Measurements from ENCODE around the gene PLD5. TPM values are rescaled to one million over a fixed set of nuclear protein-coding genes. Genes with fewer than 3 reads are reported as not detected.

The PLD5 gene
- total and polyA plus RNA-seq, 2 of the 13 experiments (the other 11 are each of a cell fraction or from before 2014, with no cell fraction given), result not detected

DNA sequence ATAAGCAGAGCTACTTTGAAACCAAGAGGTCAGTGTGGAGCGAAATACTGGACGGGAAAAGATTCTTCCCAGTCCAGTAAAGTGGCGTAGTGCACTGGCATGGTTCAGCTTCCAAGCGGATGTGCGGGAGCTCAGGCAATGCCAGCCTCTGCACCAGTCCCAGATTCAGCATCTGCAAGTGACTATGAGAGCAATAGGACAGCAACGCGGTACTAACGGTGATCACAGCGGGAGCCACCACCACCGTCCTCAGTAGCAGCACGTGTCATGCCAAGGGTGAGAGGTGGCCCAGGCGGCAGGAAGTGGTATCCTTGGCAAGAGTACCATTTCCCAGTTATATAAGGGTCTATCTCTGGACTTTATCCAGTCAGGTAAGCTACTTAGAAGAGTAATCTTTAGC lies 17.8 kb downstream of the PLD5 start:
- Histone ChIP-seq H3K27ac (ENCODE audit: extremely low read length, insufficient read depth, low read length) (no peak overlapping the region), H2AFZ (ENCODE audit: low read length) (no peak overlapping the region), H3K4me1 (ENCODE audit: insufficient read depth, low read length) (no peaks in the 10 kb centered on the region), H3K36me3 (replicated peaks in 1 of 2; ENCODE audit: control insufficient read depth in 1 of 2, insufficient read depth in 2 of 2, low read length in 2 of 2) (no peaks in the 10 kb centered on the region), H3K9ac (ENCODE audit: insufficient read depth, low read depth, low read length) (no peak overlapping the region), H3K79me2 (ENCODE audit: insufficient read depth, low read length) (no peaks in the 10 kb centered on the region), H3K9me3 (ENCODE audit: low read length) (no peaks in the 10 kb centered on the region), H4K20me1 (ENCODE audit: insufficient read depth, low read length) (no peaks in the 10 kb centered on the region), H3K27me3 (ENCODE audit: control insufficient read depth in 1 of 2, insufficient read depth in 2 of 2, low read length in 2 of 2) (no peaks in the 10 kb centered on the region; a peak in 1 of 5 replicates), H3K4me3 (replicated peaks in 1 of 3; ENCODE audit: insufficient read depth in 1 of 3, low read depth in 2 of 3, low read length in 3 of 3) (no peak overlapping the region), H3K4me2 (ENCODE audit: low read depth, low read length) (no peak overlapping the region)
- DNase-seq (ENCODE audit: low spot score) (no peak), ATAC-seq (no peak), FAIRE-seq (no peak)
- intact Hi-C loops (cut with micrococcal nuclease; ENCODE audit: unreplicated experiment) (no loop called here), in situ Hi-C loops (cut with HindIII; ENCODE audit: extremely low pct_ligation_motif_present, low pct_unique_long_range_greater_than_20kb) (no loop called here)
- TF ChIP-seq SATB2 (CRISPR knock-in tag; IDR thresholded peaks at IDR 0.05), result no peak
- BruUV-seq (replicated peaks), result no TSS peak
- WGBS (ENCODE audit: low lambda C conversion rate), result 15% methylated on average over 8 of the region's 12 CpGs
- ChIA-PET CTCF (ENCODE audit: low intra/inter-chr PET ratio, low total read pairs) (no interaction called here), POLR2A (no interaction called here)

GRCh38 chr1:242489545-242489944 lies 35.0 kb downstream of the PLD5 start:
- ChIA-PET CTCF (ENCODE audit: low intra/inter-chr PET ratio, low total read pairs) (no interaction called here), POLR2A (no interaction called here)
- H3K79me2 ChIP-seq (ENCODE audit: insufficient read depth, low read length), result no peaks in the 10 kb centered on the region
- H3K4me1 ChIP-seq (ENCODE audit: insufficient read depth, low read length), result no peaks in the 10 kb centered on the region
- no peak for DNase-seq (ENCODE audit: low spot score)
- H2AFZ ChIP-seq (ENCODE audit: low read length), result no peak overlapping the region
- H3K36me3 ChIP-seq (replicated peaks in 1 of 2; ENCODE audit: control insufficient read depth in 1 of 2, insufficient read depth in 2 of 2, low read length in 2 of 2), result no peaks in the 10 kb centered on the region
- no peak overlapping the region for H3K27ac ChIP-seq (ENCODE audit: extremely low read length, insufficient read depth, low read length)
- H4K20me1 ChIP-seq (ENCODE audit: insufficient read depth, low read length), result no peaks in the 10 kb centered on the region
- H3K4me2 ChIP-seq (ENCODE audit: low read depth, low read length), result no peak overlapping the region
- no peak for ATAC-seq
- H3K4me3 ChIP-seq (replicated peaks in 1 of 3; ENCODE audit: insufficient read depth in 1 of 3, low read depth in 2 of 3, low read length in 3 of 3), result no peak overlapping the region
- intact Hi-C loops (cut with micrococcal nuclease; ENCODE audit: unreplicated experiment), result no loop called here
- H3K9ac ChIP-seq (ENCODE audit: insufficient read depth, low read depth, low read length), result no peak overlapping the region
- 32% methylated on average over 3 of the region's 3 CpGs for WGBS (ENCODE audit: low lambda C conversion rate)
- no peak for FAIRE-seq
- H3K9me3 ChIP-seq (ENCODE audit: low read length), result no peaks in the 10 kb centered on the region
- no peak for TF ChIP-seq ZNF605 (CRISPR knock-in tag; IDR thresholded peaks at IDR 0.05)
- TF ChIP-seq HOXA7 (CRISPR knock-in tag; IDR thresholded peaks at IDR 0.05), result no peak
- TF ChIP-seq ZNF230 (CRISPR knock-in tag; IDR thresholded peaks at IDR 0.05), result no peak
- BruUV-seq (replicated peaks), result no TSS peak
- in situ Hi-C loops (cut with HindIII; ENCODE audit: extremely low pct_ligation_motif_present, low pct_unique_long_range_greater_than_20kb), result no loop called here
- H3K27me3 ChIP-seq (ENCODE audit: control insufficient read depth in 1 of 2, insufficient read depth in 2 of 2, low read length in 2 of 2), result no peaks in the 10 kb centered on the region
